GM19025 (cell line): ENCODE data around the gene SFXN3.
"Not testable (repeated sequence)": the region's sequence is repeated elsewhere in the genome, so short reads cannot be mapped to it uniquely, and the experiment has no call there.

Source experiments
- ATAC-seq: cut with Tn5 transposase; IDR thresholded peaks from one replicate; pipeline ENCODE4 v1.9.1; 2021; ENCODE audit warnings: mild to moderate bottlenecking, low read depth, moderate library complexity; ENCODE audit not compliant: unreplicated experiment

SFXN3 gene

GRCh38 chr10:101033276-101033675, 2.2 kb downstream of the SFXN3 start:
- no peak for ATAC-seq

- ATAC-seq = not testable (repeated sequence)
Measured at GRCh38 chr10:101034404-101034803, 3.4 kb downstream of the SFXN3 start.

GRCh38 chr10:101035314-101035713, 4.3 kb downstream of the SFXN3 start:
- no peak for ATAC-seq

GRCh38 chr10:101035916-101036702, 5.1 kb downstream of the SFXN3 start:
- no peak for ATAC-seq

GRCh38 chr10:101036726-101037125, 5.7 kb downstream of the SFXN3 start:
- no peak for ATAC-seq

- no peak for ATAC-seq
Measured at GRCh38 chr10:101038484-101038883, 7.5 kb downstream of the SFXN3 start.

- ATAC-seq = no peak
Measured at GRCh38 chr10:101040061-101040460, 9.0 kb downstream of the SFXN3 start.

GRCh38 chr10:101040851-101041250, 9.8 kb downstream of the SFXN3 start:
- no peak for ATAC-seq

- ATAC-seq = peak; percentile 42
Measured at GRCh38 chr10:101041252-101041761, 10.3 kb downstream of the SFXN3 start.

GRCh38 chr10:101042118-101042517, 11.1 kb downstream of the SFXN3 start:
- ATAC-seq = no peak

- ATAC-seq = peak; percentile 97
Measured at GRCh38 chr10:101042667-101043362, 11.8 kb downstream of the SFXN3 start.

GRCh38 chr10:101043363-101043707, 12.3 kb downstream of the SFXN3 start:
- no peak for ATAC-seq

- ATAC-seq = no peak
Measured at GRCh38 chr10:101044117-101044516, 13.1 kb downstream of the SFXN3 start.

- ATAC-seq = no peak
Measured at GRCh38 chr10:101046332-101047238, 15.6 kb downstream of the SFXN3 start.

GRCh38 chr10:101047268-101047667, 16.2 kb downstream of the SFXN3 start:
- no peak for ATAC-seq

- no peak for ATAC-seq
Measured at GRCh38 chr10:101047961-101048892, 17.2 kb downstream of the SFXN3 start.

- ATAC-seq = no peak
Measured at GRCh38 chr10:101050208-101051069, 19.4 kb downstream of the SFXN3 start.

- ATAC-seq = no peak
Measured at GRCh38 chr10:101052285-101052684, 21.3 kb downstream of the SFXN3 start.

GRCh38 chr10:101053516-101053915, 22.5 kb downstream of the SFXN3 start:
- ATAC-seq = no peak
